ENCODE measurements around the gene FBXO47.
"Not testable (repeated sequence)": the region's sequence is repeated elsewhere in the genome, so short reads cannot be mapped to it uniquely, and the experiment has no call there.

The FBXO47 gene

GRCh38 chr17:39000021-39000601 is 32.9 kb upstream of the FBXO47 start:
- peaks cover 2 to 12% of the 10 kb centered on the region in 2 donors for H3K9me3 Mint-ChIP-seq

GRCh38 chr17:38996660-38997337 is 29.6 kb upstream of the FBXO47 start:
- H3K4me1 Mint-ChIP-seq (ENCODE audit: low read depth in 2 of 2) = no peaks in the 10 kb centered on the region
- H3K27ac Mint-ChIP-seq = no peak overlapping the region

More at GRCh38 chr17:39000021-39000601, 32.9 kb upstream of the FBXO47 start:
- Mint-ChIP-seq H3K27me3 (peaks cover 36 to 51% of the 10 kb centered on the region in 2 donors), H3K4me1 (ENCODE audit: low read depth in 2 of 2) (peaks cover 6 to 9% of the 10 kb centered on the region in 2 donors), H3K36me3 (ENCODE audit: insufficient read depth) (peaks cover 2% of the 10 kb centered on the region), H3K4me3 (no peak overlapping the region), H3K27ac (no peak overlapping the region)
- no peak for ATAC-seq (replicated peaks)
- DNase-seq = no peak

GRCh38 chr17:38994026-38994425 is 26.8 kb upstream of the FBXO47 start:
- peaks cover 6% of the 10 kb centered on the region for H3K36me3 Mint-ChIP-seq (ENCODE audit: insufficient read depth)
- no peak overlapping the region for H3K27ac Mint-ChIP-seq
- ATAC-seq (replicated peaks) (no peak), DNase-seq (no peak)
- no peak overlapping the region for H3K4me3 Mint-ChIP-seq
- H3K4me1 Mint-ChIP-seq (ENCODE audit: low read depth in 2 of 2) = no peaks in the 10 kb centered on the region
- peaks cover 2 to 12% of the 10 kb centered on the region in 2 donors for H3K9me3 Mint-ChIP-seq
- H3K27me3 Mint-ChIP-seq = peaks cover 0 to 9% of the 10 kb centered on the region in 2 donors

More at GRCh38 chr17:38996660-38997337, 29.6 kb upstream of the FBXO47 start:
- DNase-seq = no peak
- H3K27me3 Mint-ChIP-seq = peaks cover 5 to 18% of the 10 kb centered on the region in 2 donors
- ATAC-seq (replicated peaks) = no peak
- H3K4me3 Mint-ChIP-seq = no peak overlapping the region
- H3K36me3 Mint-ChIP-seq (ENCODE audit: insufficient read depth) = peaks cover 2% of the 10 kb centered on the region
- H3K9me3 Mint-ChIP-seq = peaks cover 2 to 12% of the 10 kb centered on the region in 2 donors

- Mint-ChIP-seq H3K27me3 (no peaks in the 10 kb centered on the region), H3K4me1 (ENCODE audit: low read depth in 2 of 2) (no peaks in the 10 kb centered on the region), H3K27ac (no peak overlapping the region), H3K4me3 (no peak overlapping the region), H3K36me3 (ENCODE audit: insufficient read depth) (no peaks in the 10 kb centered on the region), H3K9me3 (no peaks in the 10 kb centered on the region)
- ATAC-seq (replicated peaks) (no peak), DNase-seq (no peak)
Observed at GRCh38 chr17:38984666-38985065, 17.5 kb upstream of the FBXO47 start.

GRCh38 chr17:38982858-38983746 is 15.9 kb upstream of the FBXO47 start:
- peak; percentile 38 to 45 (median 44) for DNase-seq
- no peaks in the 10 kb centered on the region for H3K9me3 Mint-ChIP-seq
- H3K27ac Mint-ChIP-seq = no peak overlapping the region
- no peaks in the 10 kb centered on the region for H3K4me1 Mint-ChIP-seq (ENCODE audit: low read depth in 2 of 2)
- peak; percentile 73 for ATAC-seq (replicated peaks)
- no peak overlapping the region for H3K4me3 Mint-ChIP-seq
- no peaks in the 10 kb centered on the region for H3K27me3 Mint-ChIP-seq
- no peaks in the 10 kb centered on the region for H3K36me3 Mint-ChIP-seq (ENCODE audit: insufficient read depth)

GRCh38 chr17:38981636-38982035 is 14.4 kb upstream of the FBXO47 start:
- ATAC-seq (replicated peaks) = no peak
- H3K4me1 Mint-ChIP-seq (ENCODE audit: low read depth in 2 of 2) = no peaks in the 10 kb centered on the region
- no peak overlapping the region for H3K4me3 Mint-ChIP-seq
- H3K27me3 Mint-ChIP-seq = no peaks in the 10 kb centered on the region
- H3K27ac Mint-ChIP-seq = no peak overlapping the region
- no peak for DNase-seq
- no peaks in the 10 kb centered on the region for H3K9me3 Mint-ChIP-seq
- H3K36me3 Mint-ChIP-seq (ENCODE audit: insufficient read depth) = no peaks in the 10 kb centered on the region

GRCh38 chr17:38980490-38981217 is 13.5 kb upstream of the FBXO47 start:
- H3K27me3 Mint-ChIP-seq = no peaks in the 10 kb centered on the region

GRCh38 chr17:38978180-38978579 is 11.0 kb upstream of the FBXO47 start:
- H3K9me3 Mint-ChIP-seq = no peaks in the 10 kb centered on the region
- ATAC-seq (replicated peaks) (no peak), DNase-seq (no peak)
- H3K4me3 Mint-ChIP-seq = no peak overlapping the region
- no peaks in the 10 kb centered on the region for H3K27me3 Mint-ChIP-seq
- H3K4me1 Mint-ChIP-seq (ENCODE audit: low read depth in 2 of 2) = peaks cover 6 to 8% of the 10 kb centered on the region in 2 donors
- H3K27ac Mint-ChIP-seq = no peak overlapping the region
- no peaks in the 10 kb centered on the region for H3K36me3 Mint-ChIP-seq (ENCODE audit: insufficient read depth)

More at GRCh38 chr17:38980490-38981217, 13.5 kb upstream of the FBXO47 start:
- no peaks in the 10 kb centered on the region for H3K36me3 Mint-ChIP-seq (ENCODE audit: insufficient read depth)
- no peak for DNase-seq
- ATAC-seq (replicated peaks) = no peak
- H3K4me1 Mint-ChIP-seq (ENCODE audit: low read depth in 2 of 2) = peaks cover 4 to 6% of the 10 kb centered on the region in 2 donors
- H3K9me3 Mint-ChIP-seq = no peaks in the 10 kb centered on the region
- H3K4me3 Mint-ChIP-seq = no peak overlapping the region
- H3K27ac Mint-ChIP-seq = no peak overlapping the region

- not testable (repeated sequence) for H3K9me3 Mint-ChIP-seq; H3K36me3 Mint-ChIP-seq (ENCODE audit: insufficient read depth); H3K4me1 Mint-ChIP-seq (ENCODE audit: low read depth in 2 of 2); H3K27me3 Mint-ChIP-seq
- Mint-ChIP-seq H3K4me3 (peak overlapping the region; percentile 13 to 40), H3K27ac (peak overlapping the region; percentile 68 to 75)
- DNase-seq (peak in 1 of 3 experiments; percentile 13), ATAC-seq (replicated peaks) (peak; percentile 80)
Observed at GRCh38 chr17:38976187-38976551, 9.0 kb upstream of the FBXO47 start.

GRCh38 chr17:38970804-38971203 is 3.6 kb upstream of the FBXO47 start:
- no peaks in the 10 kb centered on the region for H3K27me3 Mint-ChIP-seq
- H3K4me1 Mint-ChIP-seq (ENCODE audit: low read depth in 2 of 2) = peaks cover 8 to 9% of the 10 kb centered on the region in 2 donors
- H3K9me3 Mint-ChIP-seq = no peaks in the 10 kb centered on the region
- H3K36me3 Mint-ChIP-seq (ENCODE audit: insufficient read depth) = peaks cover under 1% of the 10 kb centered on the region
- no peak overlapping the region for H3K4me3 Mint-ChIP-seq
- DNase-seq (no peak), ATAC-seq (replicated peaks) (no peak)
- H3K27ac Mint-ChIP-seq = no peak overlapping the region

- Mint-ChIP-seq H3K4me3 (no peak overlapping the region), H3K27me3 (no peaks in the 10 kb centered on the region), H3K27ac (no peak overlapping the region), H3K4me1 (ENCODE audit: low read depth in 2 of 2) (peaks cover 5 to 6% of the 10 kb centered on the region in 2 donors), H3K9me3 (no peaks in the 10 kb centered on the region), H3K36me3 (ENCODE audit: insufficient read depth) (peaks cover 3% of the 10 kb centered on the region)
- DNase-seq = no peak
- ATAC-seq (replicated peaks) = no peak
Observed at GRCh38 chr17:38970128-38970527, 2.9 kb upstream of the FBXO47 start.

GRCh38 chr17:38969281-38969680 is 2.1 kb upstream of the FBXO47 start:
- no peak for DNase-seq
- ATAC-seq (replicated peaks) = no peak
- H3K36me3 Mint-ChIP-seq (ENCODE audit: insufficient read depth) = peaks cover 3% of the 10 kb centered on the region
- H3K27ac Mint-ChIP-seq = no peak overlapping the region
- no peaks in the 10 kb centered on the region for H3K27me3 Mint-ChIP-seq
- H3K4me1 Mint-ChIP-seq (ENCODE audit: low read depth in 2 of 2) = peaks cover 5 to 6% of the 10 kb centered on the region in 2 donors
- H3K4me3 Mint-ChIP-seq = no peak overlapping the region
- H3K9me3 Mint-ChIP-seq = no peaks in the 10 kb centered on the region

GRCh38 chr17:38961413-38961812 is 5.8 kb downstream of the FBXO47 start:
- H3K36me3 Mint-ChIP-seq (ENCODE audit: insufficient read depth) = peaks cover 3% of the 10 kb centered on the region
- peak overlapping the region in 1 of 2 donors; percentile 44 for H3K27ac Mint-ChIP-seq
- ATAC-seq (replicated peaks) (peak; percentile 49), DNase-seq (no peak)
- H3K9me3 Mint-ChIP-seq = no peaks in the 10 kb centered on the region
- H3K4me3 Mint-ChIP-seq = peak overlapping the region in 1 of 2 donors; percentile 63
- H3K4me1 Mint-ChIP-seq (ENCODE audit: low read depth in 2 of 2) = peaks cover 5 to 16% of the 10 kb centered on the region in 2 donors
- no peaks in the 10 kb centered on the region for H3K27me3 Mint-ChIP-seq

Measured in effector memory CD8-positive, alpha-beta T cell (primary cell).